ENCODE measurements around the gene WDHD1. TPM values are rescaled to one million over a fixed set of nuclear protein-coding genes. Genes with fewer than 3 reads are reported as not detected.

Gene WDHD1
- total and polyA plus RNA-seq, 2 of the 8 experiments (the other 6 are each of a cell fraction or from before 2014, with no cell fraction given) = 17.8 to 87.9 TPM

DNA sequence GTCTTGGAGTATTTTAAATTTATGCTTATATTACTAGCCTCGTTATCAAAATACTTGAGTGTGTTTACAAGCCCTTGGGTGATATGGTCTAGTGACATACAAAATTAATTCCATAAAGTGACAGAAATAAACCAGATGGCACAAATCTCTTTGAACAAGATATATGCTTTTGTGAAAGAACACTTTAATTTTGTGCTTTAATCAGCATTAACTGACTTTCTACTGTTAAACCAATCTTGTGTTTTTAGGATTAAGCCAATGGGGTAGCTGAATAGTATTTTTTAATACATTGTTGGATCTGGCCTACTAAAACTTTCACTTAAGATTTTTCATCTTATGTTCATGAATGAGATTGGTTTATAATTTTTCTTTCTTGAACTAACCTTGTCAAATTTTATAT, 93.9 kb downstream of the WDHD1 start (continued):
- TF ChIP-seq SP1 (IDR thresholded peaks at IDR 0.05; ENCODE audit: low read depth, low read length) (no peak), BCL11A (IDR thresholded peaks at IDR 0.05; ENCODE audit: low read depth in 2 of 2, low read length in 2 of 2) (no peak)

Data from H1 (cell line).